Adrenal gland (tissue), 5 donors: ENCODE results near the gene PLXNA4.

ENCODE experiments used
- POLR2A ChIP-seq, 2 donors: fragments of 450-650 bp; IDR thresholded peaks; one replicate each; pipeline ENCODE4 v1.6.1; 2017; ENCODE audit warnings: antibody characterized with exemption in 2 of 2, mild to moderate bottlenecking in 2 of 2, moderate library complexity in 1 of 2
- TF ChIP-seq, protein P1 (sequence below), 6 experiments: fragments of 450-650 bp in 4 of 6; fragments of 200-600 bp in 2 of 6; sonication (generic) in 1 of 6; IDR thresholded peaks; 1 replicate in 5 of 6; 2 replicates in 1 of 6; pipeline versions ENCODE4 v1.5.1 to v1.8.0; 2016 to 2021; ENCODE audit warnings: antibody characterized with exemption in 6 of 6, mild to moderate bottlenecking in 2 of 6, moderate library complexity in 1 of 6
- donor health status: DM: no; HTN: no; CAD: no.

DNA sequence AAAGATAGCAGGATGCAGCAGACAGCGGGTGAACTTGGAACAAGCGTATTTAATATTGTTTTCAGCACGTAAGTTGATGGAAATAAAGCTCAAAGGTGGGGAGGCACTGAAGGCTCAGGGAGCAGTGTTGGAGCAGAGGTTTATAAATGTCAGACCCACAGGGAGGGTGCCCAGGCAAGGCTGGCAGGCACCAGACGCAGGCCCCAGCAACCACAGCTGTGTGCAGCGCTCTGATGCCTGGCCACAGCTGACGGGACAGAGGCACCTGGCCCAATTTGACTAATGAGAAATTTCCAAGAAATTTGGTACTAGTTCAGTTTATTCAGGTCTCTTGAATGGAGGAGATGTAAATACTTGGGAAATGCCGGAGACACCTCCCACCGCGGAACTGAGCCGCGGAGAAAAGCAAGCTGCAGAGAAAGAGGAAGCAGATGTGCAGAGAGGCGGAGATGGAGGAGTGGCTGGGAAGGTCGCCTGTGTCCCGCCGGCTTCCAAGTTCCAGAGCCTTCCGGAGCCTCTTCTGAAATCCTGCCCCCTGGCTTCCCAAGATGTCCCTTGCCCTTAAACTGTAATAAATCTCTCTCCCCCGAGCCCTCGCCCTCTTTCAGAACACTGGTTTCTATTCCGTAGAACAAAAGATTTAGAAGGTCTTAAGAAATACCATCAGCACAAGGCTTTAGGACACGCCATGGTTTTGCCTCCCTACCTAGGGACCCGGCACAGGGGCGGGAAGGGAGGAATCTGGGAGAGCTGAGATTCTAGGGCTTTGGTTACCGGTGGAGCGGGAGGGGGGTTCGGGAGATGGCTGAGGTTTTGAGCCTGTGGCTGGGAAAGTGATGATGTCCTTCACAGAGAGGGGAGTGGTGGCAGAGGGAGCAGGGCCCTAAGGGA lies 38.4 kb upstream of the PLXNA4 start:
- TF ChIP-seq, protein P1, sequence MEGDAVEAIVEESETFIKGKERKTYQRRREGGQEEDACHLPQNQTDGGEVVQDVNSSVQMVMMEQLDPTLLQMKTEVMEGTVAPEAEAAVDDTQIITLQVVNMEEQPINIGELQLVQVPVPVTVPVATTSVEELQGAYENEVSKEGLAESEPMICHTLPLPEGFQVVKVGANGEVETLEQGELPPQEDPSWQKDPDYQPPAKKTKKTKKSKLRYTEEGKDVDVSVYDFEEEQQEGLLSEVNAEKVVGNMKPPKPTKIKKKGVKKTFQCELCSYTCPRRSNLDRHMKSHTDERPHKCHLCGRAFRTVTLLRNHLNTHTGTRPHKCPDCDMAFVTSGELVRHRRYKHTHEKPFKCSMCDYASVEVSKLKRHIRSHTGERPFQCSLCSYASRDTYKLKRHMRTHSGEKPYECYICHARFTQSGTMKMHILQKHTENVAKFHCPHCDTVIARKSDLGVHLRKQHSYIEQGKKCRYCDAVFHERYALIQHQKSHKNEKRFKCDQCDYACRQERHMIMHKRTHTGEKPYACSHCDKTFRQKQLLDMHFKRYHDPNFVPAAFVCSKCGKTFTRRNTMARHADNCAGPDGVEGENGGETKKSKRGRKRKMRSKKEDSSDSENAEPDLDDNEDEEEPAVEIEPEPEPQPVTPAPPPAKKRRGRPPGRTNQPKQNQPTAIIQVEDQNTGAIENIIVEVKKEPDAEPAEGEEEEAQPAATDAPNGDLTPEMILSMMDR (IDR thresholded peaks at IDR 0.05), result no peak
- no peak for TF ChIP-seq POLR2A (IDR thresholded peaks at IDR 0.05)
